Liver (tissue), 9 donors: ENCODE measurements around the gene MYO3B. TPM values are rescaled to one million over a fixed set of nuclear protein-coding genes. Genes with fewer than 3 reads are reported as not detected.

Experiments used
- DNase-seq: peaks from one replicate; pipeline ENCODE4 v3.0.0-alpha.2; 2017; ENCODE audit warnings: low spot score
- H3K27ac ChIP-seq, 2 donors: one replicate each; pipeline ENCODE4 v1.7.0; 2013; ENCODE audit warnings: inconsistent platforms in 2 of 2, low read length in 2 of 2, control low read depth in 1 of 2, low read depth in 1 of 2, mild to moderate bottlenecking in 1 of 2
- H3K27me3 ChIP-seq, 4 donors: one replicate each; pipeline versions ENCODE4 v1.6.1 to v1.7.0; 2013; ENCODE audit warnings: low read length in 3 of 4, inconsistent platforms in 1 of 4, mild to moderate bottlenecking in 1 of 4, moderate library complexity in 1 of 4; ENCODE audit not compliant: control insufficient read depth in 4 of 4, insufficient read depth in 4 of 4
- H3K36me3 ChIP-seq, 4 donors: one replicate each; pipeline versions ENCODE4 v1.6.1 to v1.7.0; 2013; ENCODE audit warnings: low read length in 3 of 4, mild to moderate bottlenecking in 3 of 4, low read depth in 1 of 4, moderate library complexity in 1 of 4; ENCODE audit not compliant: control insufficient read depth in 4 of 4, insufficient read depth in 3 of 4
- H3K4me1 ChIP-seq, 4 donors: one replicate each; pipeline versions ENCODE4 v1.6.1 to v1.7.0; 2013; ENCODE audit warnings: low read length in 3 of 4, mild to moderate bottlenecking in 3 of 4, moderate library complexity in 1 of 4; ENCODE audit not compliant: control insufficient read depth in 4 of 4, insufficient read depth in 4 of 4
- H3K4me3 ChIP-seq, 3 donors: one replicate each; pipeline versions ENCODE4 v1.6.1 to v1.7.0; 2013; ENCODE audit warnings: low read length in 3 of 3, control low read depth in 1 of 3, low read depth in 1 of 3, mild to moderate bottlenecking in 1 of 3
- H3K9ac ChIP-seq, 2 donors: one replicate each; pipeline ENCODE4 v1.7.0; 2013; ENCODE audit warnings: low read length in 2 of 2, mild to moderate bottlenecking in 2 of 2, moderate library complexity in 2 of 2, control low read depth in 1 of 2, low read depth in 1 of 2
- H3K9me3 ChIP-seq, 4 donors: one replicate each; pipeline versions ENCODE4 v1.6.1 to v1.7.0; 2013; ENCODE audit warnings: low read length in 3 of 4; ENCODE audit not compliant: control insufficient read depth in 4 of 4
- CTCF ChIP-seq: fragments of 150-350 bp; IDR thresholded peaks from 2 replicates; pipeline ENCODE4 v1.5.1; 2017; ENCODE audit warnings: improper control_type of control experiment, low read depth, low read length; ENCODE audit not compliant: missing input control
- EGR1 ChIP-seq, 2 donors: IDR thresholded peaks; 2 replicates each; pipeline ENCODE4 v1.6.1; 2016 to 2018; ENCODE audit warnings: antibody characterized with exemption in 2 of 2, low read depth in 2 of 2
- FOXA1 ChIP-seq: IDR thresholded peaks from 2 replicates; pipeline ENCODE4 v1.6.1; 2016; ENCODE audit warnings: antibody characterized with exemption
- FOXA2 ChIP-seq: IDR thresholded peaks from 2 replicates; pipeline ENCODE4 v1.6.1; 2016; ENCODE audit warnings: antibody characterized with exemption
- HNF4A ChIP-seq, 2 donors: conservative IDR thresholded peaks; 2 replicates each; pipeline ENCODE4 v1.6.1; 2016; ENCODE audit warnings: antibody characterized with exemption in 2 of 2, mild to moderate bottlenecking in 2 of 2
- HNF4G ChIP-seq: IDR thresholded peaks from 2 replicates; pipeline ENCODE4 v1.6.1; 2016; ENCODE audit warnings: antibody characterized with exemption
- MAX ChIP-seq: IDR thresholded peaks from 2 replicates; pipeline ENCODE4 v1.6.1; 2016; ENCODE audit warnings: antibody characterized with exemption
- RAD21 ChIP-seq, 2 donors: IDR thresholded peaks; 2 replicates each; pipeline ENCODE4 v1.6.1; 2016; ENCODE audit warnings: antibody characterized with exemption in 2 of 2, mild to moderate bottlenecking in 2 of 2
- REST ChIP-seq: IDR thresholded peaks from 2 replicates; pipeline ENCODE4 v1.6.1; 2016; ENCODE audit warnings: antibody characterized with exemption, mild to moderate bottlenecking
- RXRA ChIP-seq, 2 donors: IDR thresholded peaks; 2 replicates each; pipeline ENCODE4 v1.6.1; 2017 to 2018; ENCODE audit warnings: antibody characterized with exemption in 2 of 2, mild to moderate bottlenecking in 1 of 2
- SP1 ChIP-seq: IDR thresholded peaks from 2 replicates; pipeline ENCODE4 v1.6.1; 2018; ENCODE audit warnings: antibody characterized with exemption, mild to moderate bottlenecking
- TAF1 ChIP-seq: conservative IDR thresholded peaks from 2 replicates; pipeline ENCODE4 v1.6.1; 2016; ENCODE audit warnings: antibody characterized with exemption, mild to moderate bottlenecking
- YY1 ChIP-seq: IDR thresholded peaks from 2 replicates; pipeline ENCODE4 v1.6.1; 2016; ENCODE audit warnings: antibody characterized with exemption, mild to moderate bottlenecking
- ZBTB33 ChIP-seq: IDR thresholded peaks from 2 replicates; pipeline ENCODE4 v1.6.1; 2016; ENCODE audit warnings: antibody characterized with exemption
- WGBS: extraction: QIAGEN DNeasy Blood & Tissue Kit; methylation state at CpG from one replicate; pipeline ENCODE4 v1.1.7; 2013; 5-methylcytosine and 5-hydroxymethylcytosine counted together
- polyA plus RNA-seq, 2 donors: library from polyadenylated mRNA; stranded (reverse) in 1 of 2; unstranded in 1 of 2; fragments of 200-250 nt in 1 of 2; fragments of >200 nt in 1 of 2; fragmentation: Nextera tagmentation in 1 of 2; extraction: Ambion mirVana in 1 of 2; gene quantifications; one replicate each; pipeline versions ENCODE4 v1.2.1 to v1.2.3, GENCODE V29; 2013 to 2015
- total RNA-seq, 2 donors: library from RNA; depleted of rRNA; stranded (reverse); fragments of >200 nt; gene quantifications; one replicate each; pipeline ENCODE4 v1.2.3, GENCODE V29; 2014
- donor health status: healthy.
- donor health status: healthy.
- donor health status: healthy.
- donor health status: healthy.
- donor health status: healthy.

MYO3B gene
- total and polyA plus RNA-seq, 4 donors: under 0.01 to 0.05 TPM; not detected in 2

GRCh38 chr2:170461889-170462288, 283.9 kb downstream of the MYO3B start:
- H3K9me3 ChIP-seq: no peaks in the 10 kb centered on the region
- H3K36me3 ChIP-seq: no peaks in the 10 kb centered on the region
- TF ChIP-seq FOXA2: no peak
- TF ChIP-seq HNF4G: no peak
- TF ChIP-seq ZBTB33: no peak
- no peak for TF ChIP-seq TAF1
- TF ChIP-seq FOXA1: no peak
- TF ChIP-seq MAX: no peak
- TF ChIP-seq SP1: no peak
- TF ChIP-seq RAD21 (IDR thresholded peaks at IDR 0.05): peak; percentile 61 to 63
- TF ChIP-seq REST: no peak
- TF ChIP-seq CTCF: peak; percentile 13
- TF ChIP-seq YY1: no peak
- TF ChIP-seq RXRA (IDR thresholded peaks at IDR 0.05): no peak
- WGBS: 95% methylated on average over 4 of the region's 4 CpGs
- H3K27ac ChIP-seq: no peak overlapping the region
- no peak overlapping the region for H3K4me3 ChIP-seq
- no peak for DNase-seq
- H3K27me3 ChIP-seq: no peaks in the 10 kb centered on the region
- H3K4me1 ChIP-seq: peaks cover 4 to 20% (median 9%) of the 10 kb centered on the region in 4 donors
- no peak overlapping the region for H3K9ac ChIP-seq

- Histone ChIP-seq H3K4me3 (no peak overlapping the region), H3K36me3 (no peaks in the 10 kb centered on the region), H3K4me1 (peaks cover 4 to 20% (median 9%) of the 10 kb centered on the region in 4 donors), H3K9me3 (no peaks in the 10 kb centered on the region), H3K27me3 (no peaks in the 10 kb centered on the region), H3K9ac (peak overlapping the region in 1 of 2 donors; percentile 3), H3K27ac (no peak overlapping the region)
- 47% methylated on average over 8 of the region's 8 CpGs for WGBS
- DNase-seq: no peak
- TF ChIP-seq HNF4A (conservative IDR thresholded peaks at IDR 0.05) (peak; percentile 54 to 72), HNF4G (no peak), YY1 (peak; percentile 68), EGR1 (IDR thresholded peaks at IDR 0.05; ENCODE audit: low read depth in 2 of 2) (no peak), ZBTB33 (peak; percentile 52), RAD21 (IDR thresholded peaks at IDR 0.05) (peak; percentile 33 to 41), CTCF (no peak), MAX (peak; percentile 65), FOXA1 (no peak)
These were observed 284.7 kb downstream of the MYO3B start for GRCh38 chr2:170462433-170463205.
